Right lobe of liver (tissue), 4 donors: ENCODE measurements around the gene CRACR2B.

Experiments used
- POLR2A ChIP-seq: fragments of 450-650 bp; IDR thresholded peaks from one replicate; pipeline ENCODE4 v1.6.1; 2017; ENCODE audit warnings: antibody characterized with exemption, mild to moderate bottlenecking
- TF ChIP-seq, protein P1 (sequence below), 4 donors: fragments of 200-600 bp in 3 of 4; fragments of 450-650 bp in 1 of 4; IDR thresholded peaks; one replicate each; pipeline versions ENCODE4 v1.5.1 to v1.8.0; 2016 to 2022; ENCODE audit warnings: antibody characterized with exemption in 4 of 4, mild to moderate bottlenecking in 2 of 4
- donor health status: DM: no; HTN: no; CAD: no.
- donor health status: DM: no; HTN: no; CAD: no.
- donor health status: DM: no; HTN: yes; CAD: no.

DNA sequence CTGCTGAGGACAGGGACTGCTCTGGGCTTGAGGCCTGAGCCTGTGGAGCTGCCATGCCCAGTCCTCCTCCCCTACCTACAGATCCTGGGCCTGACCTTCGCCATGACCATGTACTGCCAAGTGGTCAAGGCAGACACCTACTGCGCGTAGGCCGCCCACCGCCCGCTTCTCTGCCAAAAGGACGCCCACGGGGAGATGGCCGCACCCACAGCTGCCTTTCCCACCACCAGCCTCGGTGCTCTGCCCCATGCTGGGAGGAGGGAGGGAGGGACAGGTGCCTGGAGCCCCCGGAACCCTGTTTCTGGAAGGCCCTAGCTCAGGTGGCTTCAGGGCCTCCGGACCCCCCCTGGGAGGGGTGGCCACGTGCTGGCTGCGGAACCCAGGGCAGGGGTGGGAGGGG, 38.8 kb downstream of the CRACR2B start:
- TF ChIP-seq, protein P1, sequence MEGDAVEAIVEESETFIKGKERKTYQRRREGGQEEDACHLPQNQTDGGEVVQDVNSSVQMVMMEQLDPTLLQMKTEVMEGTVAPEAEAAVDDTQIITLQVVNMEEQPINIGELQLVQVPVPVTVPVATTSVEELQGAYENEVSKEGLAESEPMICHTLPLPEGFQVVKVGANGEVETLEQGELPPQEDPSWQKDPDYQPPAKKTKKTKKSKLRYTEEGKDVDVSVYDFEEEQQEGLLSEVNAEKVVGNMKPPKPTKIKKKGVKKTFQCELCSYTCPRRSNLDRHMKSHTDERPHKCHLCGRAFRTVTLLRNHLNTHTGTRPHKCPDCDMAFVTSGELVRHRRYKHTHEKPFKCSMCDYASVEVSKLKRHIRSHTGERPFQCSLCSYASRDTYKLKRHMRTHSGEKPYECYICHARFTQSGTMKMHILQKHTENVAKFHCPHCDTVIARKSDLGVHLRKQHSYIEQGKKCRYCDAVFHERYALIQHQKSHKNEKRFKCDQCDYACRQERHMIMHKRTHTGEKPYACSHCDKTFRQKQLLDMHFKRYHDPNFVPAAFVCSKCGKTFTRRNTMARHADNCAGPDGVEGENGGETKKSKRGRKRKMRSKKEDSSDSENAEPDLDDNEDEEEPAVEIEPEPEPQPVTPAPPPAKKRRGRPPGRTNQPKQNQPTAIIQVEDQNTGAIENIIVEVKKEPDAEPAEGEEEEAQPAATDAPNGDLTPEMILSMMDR (IDR thresholded peaks at IDR 0.05), result no peak
- TF ChIP-seq POLR2A, result no peak
